Sigmoid colon (tissue), 7 donors: ENCODE results near the gene CCDC127. TPM values are rescaled to one million over a fixed set of nuclear protein-coding genes. Genes with fewer than 3 reads are reported as not detected.

Experiments used
- DNase-seq: peaks from one replicate; pipeline ENCODE4 v3.0.0-alpha.2; 2019
- H3K27ac ChIP-seq, 4 donors: fragments of 200-600 bp; sonication (generic); one replicate each; pipeline ENCODE4 v1.5.1; 2016 to 2019; ENCODE audit warnings: mild to moderate bottlenecking in 1 of 4
- H3K27me3 ChIP-seq, 3 donors: fragments of 200-600 bp; sonication (generic); one replicate each; pipeline ENCODE4 v1.5.1; 2019; ENCODE audit warnings: mild to moderate bottlenecking in 1 of 3
- H3K36me3 ChIP-seq, 4 donors: fragments of 200-600 bp; sonication (generic); one replicate each; pipeline ENCODE4 v1.5.1; 2016 to 2019
- H3K4me1 ChIP-seq, 4 donors: fragments of 200-600 bp; sonication (generic); one replicate each; pipeline ENCODE4 v1.5.1; 2017 to 2019
- H3K4me3 ChIP-seq, 4 donors: fragments of 200-600 bp; sonication (generic); one replicate each; pipeline ENCODE4 v1.5.1; 2017 to 2019; ENCODE audit warnings: mild to moderate bottlenecking in 2 of 4, moderate library complexity in 1 of 4
- H3K9me3 ChIP-seq, 4 donors: fragments of 200-600 bp in 3 of 4; sonication (generic) in 3 of 4; one replicate each; pipeline versions ENCODE4 v1.5.1 to v1.6.1; 2013 to 2019
- CTCF ChIP-seq, 4 experiments: fragments of 450-650 bp in 3 of 4; fragments of 200-600 bp in 1 of 4; IDR thresholded peaks; one replicate each; pipeline ENCODE4 v1.5.1; 2016 to 2019; ENCODE audit warnings: antibody characterized with exemption in 4 of 4, mild to moderate bottlenecking in 3 of 4, moderate library complexity in 2 of 4
- EP300 ChIP-seq, 4 donors: sonication (generic); formaldehyde crosslinking; IDR thresholded peaks; one replicate each; pipeline ENCODE4 v1.6.1; 2017; ENCODE audit warnings: antibody characterized with exemption in 4 of 4
- POLR2A ChIP-seq, 2 donors: fragments of 450-650 bp; IDR thresholded peaks; one replicate each; pipeline ENCODE4 v1.6.1; 2016; ENCODE audit warnings: antibody characterized with exemption in 2 of 2, mild to moderate bottlenecking in 2 of 2, moderate library complexity in 2 of 2
- POLR2AphosphoS5 ChIP-seq, 4 donors: sonication (generic); formaldehyde crosslinking; IDR thresholded peaks; one replicate each; pipeline ENCODE4 v1.6.1; 2017; ENCODE audit warnings: antibody characterized with exemption in 4 of 4
- WGBS, 2 donors: extraction: QIAGEN DNeasy Blood & Tissue Kit; methylation state at CpG; one replicate each; pipeline ENCODE4 v1.1.7; 2013; 5-methylcytosine and 5-hydroxymethylcytosine counted together
- intact Hi-C: fragments of 100-400 bp; cut with DNase I; formaldehyde crosslinking; loops from one replicate; pipeline ENCODE4 v1.15.1; 2023
- polyA plus RNA-seq, 3 donors: library from polyadenylated mRNA; stranded (reverse); fragments of 200-250 nt; gene quantifications; one replicate each; pipeline ENCODE4 v1.2.3, GENCODE V29; 2013
- total RNA-seq, 4 donors: library from RNA; depleted of rRNA; stranded (reverse); fragments of >200 nt; gene quantifications; one replicate each; pipeline ENCODE4 v1.1.0, GENCODE V29; 2016
- donor health status: healthy with polysubstance abuse.
- donor health status: Bipolar disorder and iron deficiency.
- donor health status: healthy.

The CCDC127 gene
- total and polyA plus RNA-seq, 7 donors = 1.2 to 8.3 (median 5.7) TPM

- Histone ChIP-seq H3K36me3 (no peaks in the 10 kb centered on the region), H3K9me3 (no peaks in the 10 kb centered on the region), H3K27me3 (peaks cover 0 to 14% (median 0%) of the 10 kb centered on the region in 3 donors), H3K4me1 (peaks cover 0 to 31% (median 26%) of the 10 kb centered on the region in 4 donors), H3K27ac (no peak overlapping the region), H3K4me3 (no peak overlapping the region)
- TF ChIP-seq POLR2A (IDR thresholded peaks at IDR 0.05) (no peak), CTCF (IDR thresholded peaks at IDR 0.05) (no peak), EP300 (IDR thresholded peaks at IDR 0.05) (no peak), POLR2AphosphoS5 (IDR thresholded peaks at IDR 0.05) (no peak)
- DNase-seq = no peak
- intact Hi-C loops = no loop called here
- WGBS, 2 donors = 81 to 82% methylated on average over 9 of the region's 9 CpGs
Measured at GRCh38 chr5:192691-192969, 25.3 kb downstream of the CCDC127 start.

GRCh38 chr5:191949-192690 is 25.8 kb downstream of the CCDC127 start:
- Histone ChIP-seq H3K9me3 (no peaks in the 10 kb centered on the region), H3K4me1 (peaks cover 0 to 33% (median 26%) of the 10 kb centered on the region in 4 donors), H3K4me3 (no peak overlapping the region), H3K36me3 (no peaks in the 10 kb centered on the region), H3K27me3 (peaks cover 0 to 14% (median 0%) of the 10 kb centered on the region in 3 donors), H3K27ac (peak overlapping the region in 2 of 4 donors; percentile 54 to 66)
- intact Hi-C loops = no loop called here
- no peak for TF ChIP-seq POLR2A (IDR thresholded peaks at IDR 0.05)
- TF ChIP-seq POLR2AphosphoS5 (IDR thresholded peaks at IDR 0.05) = no peak
- TF ChIP-seq EP300 (IDR thresholded peaks at IDR 0.05) = no peak
- DNase-seq = peak; percentile 59
- 84 to 86% methylated on average over 46 of the region's 46 CpGs for WGBS, 2 donors

- Histone ChIP-seq H3K9me3 (no peaks in the 10 kb centered on the region), H3K4me3 (peak within 1 kb of the TSS in 2 of 4 donors; percentile 24 to 28), H3K27me3 (peaks cover 0 to 14% (median 0%) of the 10 kb centered on the region in 3 donors), H3K36me3 (no peaks in the 10 kb centered on the region), H3K4me1 (peaks cover 0 to 33% (median 26%) of the 10 kb centered on the region in 4 donors), H3K27ac (peak within 1 kb of the TSS; percentile 53 to 75 (median 60))
- intact Hi-C loops = no loop called here
- TF ChIP-seq CTCF (IDR thresholded peaks at IDR 0.05) = no peak
- no peak for TF ChIP-seq POLR2A (IDR thresholded peaks at IDR 0.05)
- peak in 2 of 4 donors; percentile 16 to 30 for TF ChIP-seq POLR2AphosphoS5 (IDR thresholded peaks at IDR 0.05)
- TF ChIP-seq EP300 (IDR thresholded peaks at IDR 0.05) = peak in 1 of 4 donors; percentile 24
- DNase-seq = peak; percentile 87
- WGBS, 2 donors = 8 to 17% methylated on average over 56 of the region's 56 CpGs
Measured at GRCh38 chr5:191036-191948, 26.7 kb downstream of the CCDC127 start, which contains the start of gene LRRC14B. LRRC14B (plus strand) TSS chr5:191495; CDS start chr5:191539, 44 bp downstream.

- peak; percentile 42 for DNase-seq
- intact Hi-C loops = no loop called here
- H3K4me3 ChIP-seq = peak overlapping the region in 2 of 4 donors; percentile 24 to 28
- TF ChIP-seq CTCF (IDR thresholded peaks at IDR 0.05) (no peak), POLR2AphosphoS5 (IDR thresholded peaks at IDR 0.05) (no peak)
- H3K27me3 ChIP-seq = peaks cover 0 to 14% (median 0%) of the 10 kb centered on the region in 3 donors
- H3K4me1 ChIP-seq = peaks cover 0 to 38% (median 30%) of the 10 kb centered on the region in 4 donors
- no peaks in the 10 kb centered on the region for H3K9me3 ChIP-seq
- peak overlapping the region; percentile 53 to 75 (median 60) for H3K27ac ChIP-seq
- no peaks in the 10 kb centered on the region for H3K36me3 ChIP-seq
- 38 to 63% methylated on average over 16 of the region's 16 CpGs for WGBS, 2 donors
Measured at GRCh38 chr5:190366-191035, 27.5 kb downstream of the CCDC127 start.
